ENCODE measurements around the gene SERTAD4.
A peak's percentile ranks its signal among the peaks of the same experiment; 100 is the strongest.
"Not testable (repeated sequence)": the region's sequence is repeated elsewhere in the genome, so short reads cannot be mapped to it uniquely, and the experiment has no call there.

Gene SERTAD4

GRCh38 chr1:210262167-210262896 lies 29.7 kb downstream of the SERTAD4 start:
- DNase-seq: no peak

- DNase-seq: no peak
Observed at GRCh38 chr1:210262897-210263272, 30.3 kb downstream of the SERTAD4 start.

GRCh38 chr1:210263963-210264362 lies 31.4 kb downstream of the SERTAD4 start:
- DNase-seq: no peak

GRCh38 chr1:210264496-210265380 lies 32.1 kb downstream of the SERTAD4 start:
- DNase-seq: no peak

GRCh38 chr1:210265392-210265955 lies 32.9 kb downstream of the SERTAD4 start:
- DNase-seq: not testable (repeated sequence)

- no peak for DNase-seq
Observed at GRCh38 chr1:210269981-210270380, 37.4 kb downstream of the SERTAD4 start.

GRCh38 chr1:210272666-210273065 lies 40.1 kb downstream of the SERTAD4 start:
- no peak for DNase-seq

GRCh38 chr1:210280221-210280620 lies 47.6 kb downstream of the SERTAD4 start:
- DNase-seq: no peak

- no peak for DNase-seq
Observed at GRCh38 chr1:210288116-210288515, 55.5 kb downstream of the SERTAD4 start.

- DNase-seq: no peak
Observed at GRCh38 chr1:210289248-210289647, 56.7 kb downstream of the SERTAD4 start.

GRCh38 chr1:210291081-210291764 lies 58.6 kb downstream of the SERTAD4 start:
- DNase-seq: no peak

- DNase-seq: no peak
Observed at GRCh38 chr1:210291786-210292230, 59.2 kb downstream of the SERTAD4 start.

GRCh38 chr1:210292231-210292871 lies 59.8 kb downstream of the SERTAD4 start:
- peak; percentile 1 for DNase-seq

GRCh38 chr1:210293171-210293607 lies 60.6 kb downstream of the SERTAD4 start:
- DNase-seq: no peak

- no peak for DNase-seq
Observed at GRCh38 chr1:210294999-210295745, 62.6 kb downstream of the SERTAD4 start.

Measured in central memory CD4-positive, alpha-beta T cell (primary cell).